HG03280 (cell line): ENCODE data around the gene SMAD4.

Experiments
- ATAC-seq: cut with Tn5 transposase; IDR thresholded peaks from one replicate; pipeline ENCODE4 v1.9.1; 2021; ENCODE audit warnings: mild to moderate bottlenecking, moderate library complexity; ENCODE audit not compliant: unreplicated experiment

SMAD4 gene

GRCh38 chr18:51020536-51020935, 9.5 kb upstream of the SMAD4 start:
- no peak for ATAC-seq

GRCh38 chr18:51021226-51021965, 8.6 kb upstream of the SMAD4 start:
- no peak for ATAC-seq

GRCh38 chr18:51025512-51025911, 4.5 kb upstream of the SMAD4 start:
- no peak for ATAC-seq

- ATAC-seq = no peak
Observed at GRCh38 chr18:51028201-51028805, 1.7 kb upstream of the SMAD4 start.

GRCh38 chr18:51029378-51029693, 677 bp upstream of the SMAD4 start:
- peak; percentile 14 for ATAC-seq

- peak; percentile 59 for ATAC-seq
Observed at GRCh38 chr18:51030537-51031258, 685 bp downstream of the SMAD4 start.

- ATAC-seq = no peak
Observed at GRCh38 chr18:51032193-51032592, 2.2 kb downstream of the SMAD4 start.

- no peak for ATAC-seq
Observed at GRCh38 chr18:51037230-51037629, 7.2 kb downstream of the SMAD4 start.

GRCh38 chr18:51038110-51038509, 8.1 kb downstream of the SMAD4 start:
- ATAC-seq = no peak

GRCh38 chr18:51039138-51040112, 9.4 kb downstream of the SMAD4 start:
- no peak for ATAC-seq

- no peak for ATAC-seq
Observed at GRCh38 chr18:51041677-51042352, 11.8 kb downstream of the SMAD4 start.

- ATAC-seq = no peak
Observed at GRCh38 chr18:51044928-51045585, 15.0 kb downstream of the SMAD4 start.

- no peak for ATAC-seq
Observed at GRCh38 chr18:51048190-51048589, 18.2 kb downstream of the SMAD4 start.

GRCh38 chr18:51049137-51049536, 19.1 kb downstream of the SMAD4 start:
- ATAC-seq = no peak

GRCh38 chr18:51051105-51051712, 21.2 kb downstream of the SMAD4 start:
- peak; percentile 78 for ATAC-seq

GRCh38 chr18:51053814-51054213, 23.8 kb downstream of the SMAD4 start:
- ATAC-seq = no peak

- no peak for ATAC-seq
Observed at GRCh38 chr18:51054764-51055163, 24.8 kb downstream of the SMAD4 start.

GRCh38 chr18:51059969-51060368, 30.0 kb downstream of the SMAD4 start:
- no peak for ATAC-seq

- ATAC-seq = no peak
Observed at GRCh38 chr18:51064256-51064655, 34.2 kb downstream of the SMAD4 start.
